RWPE2 (cell line): ENCODE results near the gene UST.
A peak's percentile ranks its signal among the peaks of the same experiment; 100 is the strongest.

Experiments used
- ATAC-seq: fragments of 200-7000 bp; cut with Tn5 transposase; 3 replicates; pipeline ENCODE4 v1.9.1; 2021; ENCODE audit warnings: low read depth
- DNase-seq: peaks from one replicate; pipeline ENCODE4 v3.0.0-alpha.2; 2020; ENCODE audit warnings: low spot score
- H3K27ac ChIP-seq: fragments of 450-650 bp; 2 replicates; pipeline ENCODE4 v1.5.1; 2017; ENCODE audit warnings: mild to moderate bottlenecking; ENCODE audit not compliant: poor library complexity, severe bottlenecking
- H3K27me3 ChIP-seq: fragments of 250-450 bp; sonication (Bioruptor Pico); 2 replicates; pipeline ENCODE4 v1.5.1; 2021; ENCODE audit warnings: mild to moderate bottlenecking, moderate library complexity; ENCODE audit not compliant: insufficient read depth, poor library complexity, severe bottlenecking
- H3K36me3 ChIP-seq: fragments of 250-450 bp; sonication (Bioruptor Pico); 2 replicates; pipeline ENCODE4 v1.5.1; 2020; ENCODE audit warnings: low read depth, mild to moderate bottlenecking, moderate library complexity
- H3K4me1 ChIP-seq: fragments of 250-450 bp; sonication (Bioruptor Pico); 2 replicates; pipeline ENCODE4 v1.5.1; 2021; ENCODE audit warnings: mild to moderate bottlenecking, moderate library complexity; ENCODE audit not compliant: insufficient read depth, poor library complexity, severe bottlenecking
- H3K4me3 ChIP-seq: fragments of 250-450 bp; sonication (Bioruptor Pico); 2 replicates; pipeline ENCODE4 v1.5.1; 2021; ENCODE audit warnings: mild to moderate bottlenecking, moderate library complexity; ENCODE audit not compliant: severe bottlenecking
- H3K9me3 ChIP-seq: fragments of 250-450 bp; sonication (Bioruptor Pico); 2 replicates; pipeline ENCODE4 v1.5.1; 2021; ENCODE audit warnings: mild to moderate bottlenecking, moderate library complexity; ENCODE audit not compliant: severe bottlenecking
- TF ChIP-seq, protein P1 (sequence below): fragments of 450-650 bp; IDR thresholded peaks from one replicate; pipeline ENCODE4 v1.5.1; 2017; ENCODE audit warnings: mild to moderate bottlenecking, moderate library complexity; ENCODE audit not compliant: poor library complexity, severe bottlenecking

Gene UST

DNA sequence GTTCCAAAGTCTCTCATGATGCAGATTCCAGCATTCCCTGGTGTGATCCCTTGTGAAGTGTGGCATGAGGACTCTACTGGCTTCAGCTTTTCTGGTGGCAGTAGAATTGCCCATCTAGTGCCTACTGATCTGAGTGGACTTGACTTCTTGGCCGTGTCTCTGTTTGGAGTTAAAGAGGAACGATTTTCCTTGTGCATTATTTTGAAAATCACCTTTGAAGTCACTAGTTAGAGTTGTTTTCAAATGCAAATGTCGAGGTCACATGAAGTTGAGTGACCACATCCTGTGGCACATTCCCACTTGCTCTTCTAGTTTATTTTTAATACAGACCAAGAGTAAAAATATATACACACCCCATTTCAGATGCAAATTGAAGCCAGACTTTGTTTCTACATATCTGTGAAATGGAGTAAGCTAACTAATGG is 300.0 kb downstream of the UST start:
- no peaks in the 10 kb centered on the region for H3K36me3 ChIP-seq
- DNase-seq (no peak), ATAC-seq (no peak)
- no peaks in the 10 kb centered on the region for H3K9me3 ChIP-seq
- H3K4me1 ChIP-seq: peaks cover 19% of the 10 kb centered on the region
- TF ChIP-seq, protein P1, sequence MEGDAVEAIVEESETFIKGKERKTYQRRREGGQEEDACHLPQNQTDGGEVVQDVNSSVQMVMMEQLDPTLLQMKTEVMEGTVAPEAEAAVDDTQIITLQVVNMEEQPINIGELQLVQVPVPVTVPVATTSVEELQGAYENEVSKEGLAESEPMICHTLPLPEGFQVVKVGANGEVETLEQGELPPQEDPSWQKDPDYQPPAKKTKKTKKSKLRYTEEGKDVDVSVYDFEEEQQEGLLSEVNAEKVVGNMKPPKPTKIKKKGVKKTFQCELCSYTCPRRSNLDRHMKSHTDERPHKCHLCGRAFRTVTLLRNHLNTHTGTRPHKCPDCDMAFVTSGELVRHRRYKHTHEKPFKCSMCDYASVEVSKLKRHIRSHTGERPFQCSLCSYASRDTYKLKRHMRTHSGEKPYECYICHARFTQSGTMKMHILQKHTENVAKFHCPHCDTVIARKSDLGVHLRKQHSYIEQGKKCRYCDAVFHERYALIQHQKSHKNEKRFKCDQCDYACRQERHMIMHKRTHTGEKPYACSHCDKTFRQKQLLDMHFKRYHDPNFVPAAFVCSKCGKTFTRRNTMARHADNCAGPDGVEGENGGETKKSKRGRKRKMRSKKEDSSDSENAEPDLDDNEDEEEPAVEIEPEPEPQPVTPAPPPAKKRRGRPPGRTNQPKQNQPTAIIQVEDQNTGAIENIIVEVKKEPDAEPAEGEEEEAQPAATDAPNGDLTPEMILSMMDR: no peak
- H3K4me3 ChIP-seq: no peak overlapping the region
- H3K27ac ChIP-seq: no peak overlapping the region
- H3K27me3 ChIP-seq: no peaks in the 10 kb centered on the region

DNA sequence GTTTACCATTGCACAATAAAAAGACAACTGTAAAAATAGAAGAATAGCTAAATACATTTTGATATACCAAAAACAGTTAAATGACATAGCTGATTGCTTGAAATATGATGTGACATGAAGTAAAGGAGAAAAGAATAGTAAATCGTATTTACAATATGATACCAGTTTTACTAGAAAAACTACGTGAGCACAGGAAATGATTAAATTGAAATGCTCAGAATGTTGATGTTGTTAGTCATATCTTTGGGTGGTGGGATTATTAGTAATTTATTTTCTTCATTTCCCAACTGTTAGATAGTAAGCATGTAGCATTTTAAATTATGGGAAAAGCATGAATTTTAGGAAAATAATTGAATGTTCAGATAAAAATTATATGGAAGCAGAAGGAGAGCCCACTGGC is 302.4 kb downstream of the UST start:
- peaks cover 19% of the 10 kb centered on the region for H3K4me1 ChIP-seq
- no peak for DNase-seq

DNA sequence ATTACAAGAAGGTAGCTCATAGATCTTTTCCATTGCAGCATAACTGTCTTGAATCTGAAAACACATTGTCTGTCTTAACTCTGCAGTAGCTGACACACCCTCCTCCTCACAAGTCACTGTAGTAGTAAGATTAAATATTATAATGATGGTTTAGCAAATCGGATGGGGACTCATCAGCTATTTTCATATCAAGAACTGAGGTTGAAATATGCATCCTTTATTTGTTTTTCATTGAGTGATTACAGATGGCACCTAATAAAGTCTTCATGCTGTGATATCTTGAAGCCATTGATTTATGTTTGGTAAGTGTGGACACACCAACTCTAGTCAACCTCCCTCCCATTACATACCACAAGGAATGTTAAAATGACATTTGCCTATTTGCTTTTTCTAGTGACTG is 303.3 kb downstream of the UST start:
- ATAC-seq (no peak), DNase-seq (no peak)
- no peaks in the 10 kb centered on the region for H3K36me3 ChIP-seq
- TF ChIP-seq, protein P1: no peak
- H3K9me3 ChIP-seq: no peaks in the 10 kb centered on the region
- peaks cover 19% of the 10 kb centered on the region for H3K4me1 ChIP-seq
- no peaks in the 10 kb centered on the region for H3K27me3 ChIP-seq
- no peak overlapping the region for H3K4me3 ChIP-seq
- H3K27ac ChIP-seq: peak overlapping the region; percentile 81

More for the DNA sequence above, 302.4 kb downstream of the UST start:
- Histone ChIP-seq H3K36me3 (no peaks in the 10 kb centered on the region), H3K27me3 (no peaks in the 10 kb centered on the region), H3K4me3 (no peak overlapping the region), H3K9me3 (no peaks in the 10 kb centered on the region), H3K27ac (peak overlapping the region; percentile 81)
- TF ChIP-seq, protein P1: no peak
- peak; percentile 81 for ATAC-seq

DNA sequence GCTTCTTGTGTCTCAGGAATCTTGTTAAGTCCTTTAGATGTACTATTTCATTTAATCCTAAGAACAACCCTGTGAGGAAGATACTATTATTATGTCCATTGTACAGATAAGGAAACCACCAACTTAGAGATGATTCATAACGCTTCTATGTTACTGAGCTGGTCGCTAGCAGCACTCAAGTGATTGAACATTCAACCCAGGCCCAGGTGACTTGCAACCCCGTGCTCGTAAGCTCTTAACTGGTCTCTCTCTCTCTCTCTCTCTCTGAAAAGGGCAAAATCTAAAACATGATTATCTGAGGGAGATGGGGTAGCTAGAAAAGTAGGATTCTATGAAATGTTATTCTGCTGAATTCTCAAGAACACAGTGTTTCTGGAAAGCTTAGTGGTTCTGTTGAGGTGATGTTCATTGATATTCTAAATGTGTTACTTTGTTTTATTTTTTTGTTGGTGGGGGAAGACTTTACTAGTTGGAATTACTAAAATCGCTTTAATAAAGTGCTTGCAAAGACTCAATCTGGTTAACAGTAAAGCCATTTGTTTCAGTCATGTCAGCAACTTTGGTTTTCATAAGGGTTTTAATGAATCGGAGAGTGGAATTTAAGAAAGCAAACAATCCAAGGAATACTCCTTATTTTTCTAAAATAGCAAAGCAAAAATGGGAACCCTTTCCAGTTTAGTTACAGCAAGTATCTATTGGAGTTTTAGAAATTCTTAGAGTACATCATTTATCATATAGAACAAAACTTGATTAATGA is 305.7 kb downstream of the UST start:
- Histone ChIP-seq H3K27ac (no peak overlapping the region), H3K4me3 (no peak overlapping the region), H3K36me3 (no peaks in the 10 kb centered on the region), H3K4me1 (peaks cover 19% of the 10 kb centered on the region), H3K9me3 (no peaks in the 10 kb centered on the region), H3K27me3 (no peaks in the 10 kb centered on the region)
- ATAC-seq (no peak), DNase-seq (no peak)
- TF ChIP-seq, protein P1: no peak
